Calu3 (cell line): ENCODE measurements around the gene C22orf15. TPM values are rescaled to one million over a fixed set of nuclear protein-coding genes. Genes with fewer than 3 reads are reported as not detected.

Source experiments
- BruUV-seq: library from RNA; stranded (reverse); fragments of 400-500 nt; replicated peaks from 2 replicates; lab custom pipeline; 2021; lab: Mats Ljungman, UMichigan
- CTCF ChIA-PET: fragments of 300-600 bp; sonication (Branson Sonifier 250); formaldehyde crosslinking; loops from one replicate; lab custom pipeline; 2022; ENCODE audit warnings: antibody characterized with exemption; lab: Charles Lee
- DNase-seq: peaks from one replicate; pipeline ENCODE4 v3.0.0; 2022
- H3K27ac Mint-ChIP-seq: one replicate; pipeline ENCODE4 v1.8.0; 2022; ENCODE audit warnings: mixed read lengths; ENCODE audit not compliant: unreplicated experiment
- H3K27me3 Mint-ChIP-seq: one replicate; pipeline ENCODE4 v1.8.0; 2022; ENCODE audit warnings: mixed read lengths; ENCODE audit not compliant: unreplicated experiment
- H3K36me3 Mint-ChIP-seq: one replicate; pipeline ENCODE4 v1.8.0; 2022; ENCODE audit warnings: mild to moderate bottlenecking, moderate library complexity, mixed read lengths; ENCODE audit not compliant: insufficient read depth, unreplicated experiment
- H3K4me1 Mint-ChIP-seq: one replicate; pipeline ENCODE4 v1.8.0; 2022; ENCODE audit warnings: mild to moderate bottlenecking, low read depth, mixed read lengths; ENCODE audit not compliant: unreplicated experiment
- H3K4me3 Mint-ChIP-seq: one replicate; pipeline ENCODE4 v1.8.0; 2022; ENCODE audit warnings: mild to moderate bottlenecking, low read depth, moderate library complexity, mixed read lengths; ENCODE audit not compliant: unreplicated experiment
- H3K9me3 Mint-ChIP-seq: one replicate; pipeline ENCODE4 v1.8.0; 2022; ENCODE audit warnings: low read depth, mixed read lengths; ENCODE audit not compliant: unreplicated experiment
- intact Hi-C: fragments of 100-400 bp; cut with micrococcal nuclease; formaldehyde crosslinking; loops from one replicate; pipeline ENCODE4 v1.10.0; 2022; ENCODE audit not compliant: unreplicated experiment
- total RNA-seq: library from RNA; stranded (reverse); gene quantifications from 2 replicates; pipeline ENCODE4 v1.2.3, GENCODE V29; 2022
- TF ChIP-seq, protein P1 (sequence below): fragments of 200-600 bp; IDR thresholded peaks from one replicate; pipeline ENCODE4 v1.8.0; 2022; ENCODE audit warnings: antibody characterized with exemption; ENCODE audit not compliant: unreplicated experiment

The C22orf15 gene
- total RNA-seq, 1 experiment from 2014 or later, result not detected

DNA sequence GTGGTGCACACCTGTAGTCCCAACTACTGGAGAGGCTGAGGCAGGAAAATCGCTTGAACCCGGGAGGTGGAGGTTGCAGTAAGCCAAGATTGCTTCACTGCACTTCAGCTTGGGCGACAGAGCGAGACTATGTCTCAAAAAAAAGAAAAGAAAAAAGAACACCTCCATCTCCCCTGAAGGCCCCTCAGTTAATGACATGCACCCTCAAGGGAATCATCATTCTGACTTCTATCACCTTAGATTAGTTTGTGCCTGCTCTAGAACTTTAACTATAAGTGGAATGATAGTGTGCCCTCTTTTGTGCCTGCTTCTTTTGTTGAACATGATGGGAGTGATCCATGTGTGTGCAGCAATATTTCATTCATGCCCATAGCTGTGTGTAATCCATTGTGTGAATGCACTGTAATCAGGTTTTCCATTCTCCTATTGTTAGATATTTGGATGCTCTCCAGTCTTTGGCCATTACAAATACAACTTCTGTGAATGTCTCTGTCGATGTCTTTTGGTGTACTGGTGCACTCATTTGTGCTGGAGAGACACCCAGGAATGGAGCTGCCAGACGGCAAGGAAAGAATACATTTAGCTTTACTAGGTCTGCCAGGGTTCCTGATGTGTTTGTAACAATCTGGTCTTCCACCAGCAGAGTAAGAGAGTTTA is 7.7 kb upstream of the C22orf15 start:
- no peaks in the 10 kb centered on the region for H3K27me3 Mint-ChIP-seq
- peaks cover 7% of the 10 kb centered on the region for H3K4me1 Mint-ChIP-seq
- CTCF ChIA-PET, result interaction anchor here (0.6 kb wide), 1 partner anchor 95 kb away, joined by 3 read pairs; no protein-coding TSS in a partner anchor
- TF ChIP-seq, protein P1, sequence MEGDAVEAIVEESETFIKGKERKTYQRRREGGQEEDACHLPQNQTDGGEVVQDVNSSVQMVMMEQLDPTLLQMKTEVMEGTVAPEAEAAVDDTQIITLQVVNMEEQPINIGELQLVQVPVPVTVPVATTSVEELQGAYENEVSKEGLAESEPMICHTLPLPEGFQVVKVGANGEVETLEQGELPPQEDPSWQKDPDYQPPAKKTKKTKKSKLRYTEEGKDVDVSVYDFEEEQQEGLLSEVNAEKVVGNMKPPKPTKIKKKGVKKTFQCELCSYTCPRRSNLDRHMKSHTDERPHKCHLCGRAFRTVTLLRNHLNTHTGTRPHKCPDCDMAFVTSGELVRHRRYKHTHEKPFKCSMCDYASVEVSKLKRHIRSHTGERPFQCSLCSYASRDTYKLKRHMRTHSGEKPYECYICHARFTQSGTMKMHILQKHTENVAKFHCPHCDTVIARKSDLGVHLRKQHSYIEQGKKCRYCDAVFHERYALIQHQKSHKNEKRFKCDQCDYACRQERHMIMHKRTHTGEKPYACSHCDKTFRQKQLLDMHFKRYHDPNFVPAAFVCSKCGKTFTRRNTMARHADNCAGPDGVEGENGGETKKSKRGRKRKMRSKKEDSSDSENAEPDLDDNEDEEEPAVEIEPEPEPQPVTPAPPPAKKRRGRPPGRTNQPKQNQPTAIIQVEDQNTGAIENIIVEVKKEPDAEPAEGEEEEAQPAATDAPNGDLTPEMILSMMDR, result no peak
- no peak overlapping the region for H3K27ac Mint-ChIP-seq
- BruUV-seq, result no TSS peak
- no peak overlapping the region for H3K4me3 Mint-ChIP-seq
- H3K9me3 Mint-ChIP-seq, result no peaks in the 10 kb centered on the region
- no peak for DNase-seq
- intact Hi-C loops, result no loop called here
- H3K36me3 Mint-ChIP-seq, result peaks cover 27% of the 10 kb centered on the region

DNA sequence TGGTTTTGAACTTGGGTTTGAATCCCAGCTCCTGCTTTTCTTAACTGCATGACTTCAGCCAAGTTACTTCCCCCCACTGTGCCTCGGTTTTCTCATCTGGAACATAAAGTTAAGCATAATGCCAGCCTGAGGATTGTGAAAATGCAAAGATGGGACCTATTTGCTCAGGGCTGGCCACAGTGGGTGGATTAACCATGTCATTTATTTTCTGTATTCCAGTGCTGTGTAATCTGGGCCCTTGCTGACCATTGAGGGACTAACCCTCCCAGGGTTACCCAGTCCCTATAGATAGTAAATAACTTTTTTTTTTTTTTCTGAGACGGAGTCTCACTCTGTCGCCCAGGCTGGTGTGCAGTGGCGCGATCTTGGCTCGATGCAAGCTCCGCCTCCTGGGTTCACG is 7.1 kb upstream of the C22orf15 start:
- BruUV-seq, result no TSS peak
- Mint-ChIP-seq H3K4me3 (no peak overlapping the region), H3K27ac (no peak overlapping the region), H3K36me3 (peaks cover 25% of the 10 kb centered on the region), H3K4me1 (peaks cover under 1% of the 10 kb centered on the region), H3K9me3 (no peaks in the 10 kb centered on the region), H3K27me3 (no peaks in the 10 kb centered on the region)
- intact Hi-C loops, result no loop called here
- DNase-seq, result no peak
- TF ChIP-seq, protein P1, result no peak
- CTCF ChIA-PET, result interaction anchor here (0.6 kb wide), 1 partner anchor 94 kb away, joined by 3 read pairs; no protein-coding TSS in a partner anchor

DNA sequence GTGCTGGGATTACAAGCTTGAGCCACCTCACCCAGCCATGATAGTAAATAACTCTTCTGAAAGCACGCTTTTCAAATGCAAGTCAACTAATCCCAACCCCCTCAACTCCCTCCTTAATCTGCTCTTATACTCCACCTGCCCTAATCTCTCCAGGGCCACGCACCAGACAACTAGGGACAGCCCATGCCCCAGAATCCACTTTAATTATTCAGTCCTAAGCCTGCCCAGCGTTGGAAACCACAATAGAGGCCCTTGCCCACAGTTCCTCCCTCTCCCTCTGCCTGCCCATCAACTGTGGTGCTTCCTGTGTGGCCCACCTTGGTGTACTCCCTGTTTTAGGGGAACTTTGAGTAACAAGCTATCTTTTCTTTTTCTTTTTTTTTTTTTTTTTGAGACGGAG is 5.9 kb upstream of the C22orf15 start:
- no peaks in the 10 kb centered on the region for H3K27me3 Mint-ChIP-seq
- H3K4me3 Mint-ChIP-seq, result no peak overlapping the region
- H3K27ac Mint-ChIP-seq, result no peak overlapping the region
- no peaks in the 10 kb centered on the region for H3K4me1 Mint-ChIP-seq
- CTCF ChIA-PET, result interaction anchor here (0.7 kb wide), 1 partner anchor 271 kb away, joined by 3 read pairs; no protein-coding TSS in a partner anchor
- H3K36me3 Mint-ChIP-seq, result peaks cover 13% of the 10 kb centered on the region
- DNase-seq, result no peak
- intact Hi-C loops, result no loop called here
- BruUV-seq, result no TSS peak
- TF ChIP-seq, protein P1, result no peak
- no peaks in the 10 kb centered on the region for H3K9me3 Mint-ChIP-seq

DNA sequence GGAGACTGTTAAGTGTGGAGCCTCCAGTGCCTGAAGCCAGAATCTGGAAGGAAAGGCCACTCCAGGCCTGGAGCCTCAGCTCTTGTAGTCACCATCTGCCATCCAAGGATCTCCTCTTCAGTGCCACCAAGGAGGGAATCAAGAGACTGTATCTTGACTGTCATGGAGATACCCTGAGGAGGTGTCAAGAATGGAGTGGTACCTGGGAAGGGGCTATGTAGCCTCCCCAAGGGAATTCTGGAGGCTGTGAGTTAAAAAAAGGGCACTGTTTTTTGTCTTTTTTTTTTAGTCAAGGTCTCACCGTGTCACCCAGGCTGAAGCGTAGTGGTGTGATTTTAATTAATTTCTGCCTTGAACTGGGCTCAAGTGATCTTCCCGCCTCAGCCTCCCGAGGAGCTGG is 3.2 kb upstream of the C22orf15 start:
- no peaks in the 10 kb centered on the region for H3K9me3 Mint-ChIP-seq
- H3K4me3 Mint-ChIP-seq, result no peak overlapping the region
- no peaks in the 10 kb centered on the region for H3K4me1 Mint-ChIP-seq
- TF ChIP-seq, protein P1, result no peak
- H3K27ac Mint-ChIP-seq, result no peak overlapping the region
- DNase-seq, result no peak
- CTCF ChIA-PET, result no interaction called here
- H3K27me3 Mint-ChIP-seq, result no peaks in the 10 kb centered on the region
- intact Hi-C loops, result no loop called here
- BruUV-seq, result no TSS peak
- peaks cover 11% of the 10 kb centered on the region for H3K36me3 Mint-ChIP-seq
